A549 treated with AZD2906 at 1 μM for 4 hours (cell line): ENCODE measurements around the gene EBLN1. TPM values are rescaled to one million over a fixed set of nuclear protein-coding genes. Genes with fewer than 3 reads are reported as not detected.

Source experiments
- total RNA-seq: library from RNA; stranded (reverse); fragments of 200-300 nt; extraction: Qiagen RNA extraction; gene quantifications from 5 replicates; pipeline ENCODE4 v1.2.3, GENCODE V29; 2022

The EBLN1 gene
- total RNA-seq, result 0.05 to 0.09 TPM in 2 of 5 replicates, not detected in the others

GRCh38 chr10:22217842-22218241 is at the start of gene EBLN1:
TSS of gene EBLN1 (minus strand) at chr10:22218015. CDS start at chr10:22209983, 8,032 bp downstream.

Other genes starting within 250 kb of the EBLN1 start
- 24.5 to 26.5 TPM (median 26.2 TPM) in 5 replicates for gene DNAJC1, start 214.3 kb downstream of the EBLN1 start, total RNA-seq
- gene COMMD3, start 98.4 kb upstream of the EBLN1 start, total RNA-seq, result 41.2 to 48.2 TPM (median 44.6 TPM) in 5 replicates
- 30.8 to 40.6 TPM (median 33.8 TPM) in 5 replicates for gene BMI1, start 103.1 kb upstream of the EBLN1 start, total RNA-seq
- not detected in 5 replicates for gene SPAG6, start 127.5 kb upstream of the EBLN1 start, total RNA-seq